IMR-90 (cell line): ENCODE data around the gene VEGFA. TPM values are rescaled to one million over a fixed set of nuclear protein-coding genes. Genes with fewer than 3 reads are reported as not detected.

Experiments
- ATAC-seq: fragments of 200-7000 bp; cut with Tn5 transposase; 2 replicates; pipeline ENCODE4 v1.9.1; 2020; ENCODE audit warnings: low read depth, mild to moderate bottlenecking, moderate library complexity
- BruUV-seq: library from RNA; stranded (reverse); fragments of 400-500 nt; replicated peaks from 2 replicates; lab custom pipeline; 2021; lab: Mats Ljungman, UMichigan
- CTCF ChIA-PET: fragments of 300-600 bp; formaldehyde crosslinking; extraction: SDS; loops from one replicate; lab custom pipeline; 2021; ENCODE audit warnings: antibody characterized with exemption; lab: Yijun Ruan, JAX
- POLR2A ChIA-PET: fragments of 300-600 bp; sonication (Branson Sonifier 250); formaldehyde crosslinking; loops from one replicate; lab custom pipeline; 2022; ENCODE audit warnings: antibody characterized with exemption; ENCODE audit not compliant: unreplicated experiment; lab: Charles Lee
- DNase-seq: peaks from one replicate; pipeline ENCODE4 v3.0.0; 2013
- H2AFZ ChIP-seq: replicated peaks from 2 replicates; pipeline ENCODE3; 2013; ENCODE audit warnings: low read length, mild to moderate bottlenecking; ENCODE audit not compliant: poor library complexity
- H2AK5ac ChIP-seq: 2 replicates; pipeline ENCODE4 v1.6.1; 2013; ENCODE audit warnings: low read depth, low read length, inconsistent platforms
- H2AK9ac ChIP-seq: replicated peaks from 2 replicates; pipeline ENCODE3; 2013; ENCODE audit warnings: mild to moderate bottlenecking, low read depth, low read length, moderate library complexity; ENCODE audit not compliant: poor library complexity
- H2BK120ac ChIP-seq: 2 replicates; pipeline ENCODE4 v1.6.1; 2013; ENCODE audit warnings: low read depth, low read length, inconsistent platforms
- H2BK15ac ChIP-seq: 3 replicates; pipeline ENCODE4 v1.6.1; 2013; ENCODE audit warnings: low read depth, low read length, inconsistent platforms
- H2BK20ac ChIP-seq: 2 replicates; pipeline ENCODE4 v1.6.1; 2013; ENCODE audit warnings: low read depth, mild to moderate bottlenecking, inconsistent platforms, low read length, moderate library complexity
- H2BK5ac ChIP-seq: 2 replicates; pipeline ENCODE4 v1.6.1; 2013; ENCODE audit warnings: mild to moderate bottlenecking, low read depth, low read length, inconsistent platforms; ENCODE audit not compliant: poor library complexity, severe bottlenecking
- H3K14ac ChIP-seq: replicated peaks from 2 replicates; pipeline ENCODE4 v1.6.1; 2013; ENCODE audit warnings: low read depth, low read length, inconsistent platforms
- H3K18ac ChIP-seq: 2 replicates; pipeline ENCODE4 v1.6.1; 2013; ENCODE audit warnings: low read depth, low read length, control low read depth
- H3K23ac ChIP-seq: 2 replicates; pipeline ENCODE4 v1.6.1; 2013; ENCODE audit warnings: low read depth, low read length, inconsistent platforms
- H3K27ac ChIP-seq: 2 replicates; pipeline ENCODE4 v1.5.1; 2013; ENCODE audit warnings: mild to moderate bottlenecking, control low read depth, low read length; ENCODE audit not compliant: insufficient read depth
- H3K27me3 ChIP-seq: 2 replicates; pipeline ENCODE4 v1.6.1; 2013; ENCODE audit warnings: low read length; ENCODE audit not compliant: control insufficient read depth, insufficient read depth
- H3K36me3 ChIP-seq: 2 replicates; pipeline ENCODE4 v1.6.1; 2013; ENCODE audit warnings: low read length, mixed read lengths; ENCODE audit not compliant: control insufficient read depth, insufficient read depth
- H3K4ac ChIP-seq: 2 replicates; pipeline ENCODE4 v1.6.1; 2013; ENCODE audit warnings: low read depth, low read length, inconsistent platforms
- H3K4me1 ChIP-seq: 2 replicates; pipeline ENCODE4 v1.6.1; 2013; ENCODE audit warnings: low read length, mixed read lengths; ENCODE audit not compliant: control insufficient read depth, insufficient read depth
- H3K4me2 ChIP-seq: 2 replicates; pipeline ENCODE4 v1.6.1; 2013; ENCODE audit warnings: low read depth, mild to moderate bottlenecking, control low read depth, low read length, moderate library complexity
- H3K4me3 ChIP-seq: 2 replicates; pipeline ENCODE4 v1.5.1; 2013; ENCODE audit warnings: low read depth, mild to moderate bottlenecking, control low read depth, low read length, moderate library complexity; ENCODE audit not compliant: insufficient read depth
- H3K56ac ChIP-seq: 2 replicates; pipeline ENCODE4 v1.6.1; 2013; ENCODE audit warnings: low read length, inconsistent platforms; ENCODE audit not compliant: insufficient read depth; ENCODE audit errors: extremely low read depth
- H3K79me1 ChIP-seq, 2 experiments: 2 replicates each; pipeline ENCODE4 v1.6.1; 2013; ENCODE audit warnings: low read length in 2 of 2, inconsistent platforms in 1 of 2, low read depth in 1 of 2
- H3K9ac ChIP-seq: 2 replicates; pipeline ENCODE4 v1.6.1; 2013; ENCODE audit warnings: low read depth, low read length, control low read depth
- H3K9me1 ChIP-seq: 2 replicates; pipeline ENCODE4 v1.6.1; 2013; ENCODE audit warnings: low read length, inconsistent platforms; ENCODE audit not compliant: insufficient read depth
- H3K9me3 ChIP-seq: 2 replicates; pipeline ENCODE4 v1.6.1; 2013; ENCODE audit warnings: low read length; ENCODE audit not compliant: control insufficient read depth, insufficient read depth
- H4K20me1 ChIP-seq: 2 replicates; pipeline ENCODE4 v1.6.1; 2013; ENCODE audit warnings: low read length, inconsistent platforms; ENCODE audit not compliant: insufficient read depth
- H4K5ac ChIP-seq: 2 replicates; pipeline ENCODE4 v1.6.1; 2013; ENCODE audit warnings: mild to moderate bottlenecking, low read depth, low read length, control low read depth
- H4K8ac ChIP-seq, 2 experiments: 2 replicates each; pipeline ENCODE4 v1.6.1; 2013; ENCODE audit warnings: low read depth in 2 of 2, low read length in 2 of 2, control low read depth in 1 of 2, inconsistent platforms in 1 of 2
- H4K91ac ChIP-seq: 2 replicates; pipeline ENCODE4 v1.6.1; 2013; ENCODE audit warnings: low read depth, low read length, inconsistent platforms; ENCODE audit not compliant: insufficient read depth
- BHLHE40 ChIP-seq: fragments of 150-350 bp; IDR thresholded peaks from 2 replicates; pipeline ENCODE4 v1.6.1; 2016; ENCODE audit warnings: mild to moderate bottlenecking, low read depth, low read length
- CEBPB ChIP-seq: IDR thresholded peaks from 2 replicates; pipeline ENCODE4 v1.6.1; 2012; ENCODE audit warnings: low read depth, low read length, improper control_type of control experiment
- CHD1 ChIP-seq: IDR thresholded peaks from 2 replicates; pipeline ENCODE4 v1.6.1; 2012; ENCODE audit warnings: low read depth, low read length, improper control_type of control experiment
- CTCF ChIP-seq: conservative IDR thresholded peaks from 2 replicates; pipeline ENCODE4 v1.5.1; 2012; ENCODE audit warnings: mild to moderate bottlenecking, low read depth, low read length, improper control_type of control experiment
- ELK1 ChIP-seq: fragments of 150-350 bp; IDR thresholded peaks from 2 replicates; pipeline ENCODE4 v1.6.1; 2016; ENCODE audit warnings: low read depth, mild to moderate bottlenecking, low read length, moderate library complexity, borderline replicate concordance
- FOS ChIP-seq: fragments of 150-350 bp; IDR thresholded peaks from 2 replicates; pipeline ENCODE4 v1.6.1; 2016; ENCODE audit warnings: low read depth, low read length
- MAZ ChIP-seq: IDR thresholded peaks from 2 replicates; pipeline ENCODE4 v1.6.1; 2012; ENCODE audit warnings: low read depth, mild to moderate bottlenecking, low read length, improper control_type of control experiment, moderate library complexity, borderline replicate concordance
- MXI1 ChIP-seq: IDR thresholded peaks from 2 replicates; pipeline ENCODE4 v1.6.1; 2012; ENCODE audit warnings: low read depth, mild to moderate bottlenecking, low read length, moderate library complexity, borderline replicate concordance
- NFE2L2 ChIP-seq: fragments of 150-350 bp; IDR thresholded peaks from 2 replicates; pipeline ENCODE4 v1.6.1; 2016; ENCODE audit warnings: low read depth, mild to moderate bottlenecking, low read length
- POLR2A ChIP-seq: IDR thresholded peaks from 2 replicates; pipeline ENCODE4 v1.6.1; 2012; ENCODE audit warnings: mild to moderate bottlenecking, low read depth, low read length
- RAD21 ChIP-seq: IDR thresholded peaks from 2 replicates; pipeline ENCODE4 v1.6.1; 2012; ENCODE audit warnings: low read length, improper control_type of control experiment
- RCOR1 ChIP-seq: IDR thresholded peaks from 2 replicates; pipeline ENCODE4 v1.6.1; 2012; ENCODE audit warnings: mild to moderate bottlenecking, low read length, improper control_type of control experiment; ENCODE audit not compliant: insufficient replicate concordance
- RFX5 ChIP-seq: IDR thresholded peaks from 2 replicates; pipeline ENCODE4 v1.8.0; 2012; ENCODE audit warnings: low read depth, mild to moderate bottlenecking, low read length, moderate library complexity
- SMC3 ChIP-seq: fragments of 150-350 bp; IDR thresholded peaks from 2 replicates; pipeline ENCODE4 v1.6.1; 2016; ENCODE audit warnings: low read depth, mild to moderate bottlenecking, antibody characterized with exemption, low read length, moderate library complexity
- USF2 ChIP-seq: fragments of 150-350 bp; IDR thresholded peaks from 2 replicates; pipeline ENCODE4 v1.6.1; 2017; ENCODE audit warnings: mild to moderate bottlenecking, antibody characterized with exemption, low read length, low read depth
- WGBS, 2 experiments: methylation state at CpG; one replicate each; pipeline versions ENCODE4 v1.1.5 to v1.1.7; 2013; ENCODE audit warnings: missing lambda C conversion rate in 2 of 2; ENCODE audit not compliant: insufficient read length in 1 of 2; ENCODE audit errors: extremely low coverage in 2 of 2; 5-methylcytosine and 5-hydroxymethylcytosine counted together
- dilution Hi-C: fragments of 300-500 bp; cut with HindIII; formaldehyde crosslinking; loops from one replicate; pipeline ENCODE4 v1.14.3; 2018; ENCODE audit warnings: low sequenced_read_pairs; ENCODE audit not compliant: unreplicated experiment
- in situ Hi-C: fragments of 300-500 bp; cut with MboI; formaldehyde crosslinking; loops from 3 replicates; pipeline ENCODE4 v1.14.3; 2019; ENCODE audit warnings: low sequenced_read_pairs, inconsistent platforms, mixed read lengths
- intact Hi-C: fragments of 100-400 bp; cut with micrococcal nuclease; formaldehyde crosslinking; loops from 2 replicates; pipeline ENCODE4 v1.10.0; 2022
- polyA plus RNA-seq, 3 experiments: library from polyadenylated mRNA; depleted of rRNA; stranded (reverse); fragments of >200 nt; gene quantifications; 2 replicates each; pipeline ENCODE4 v1.2.3, GENCODE V29; 2012; ENCODE audit warnings: low replicate concordance in 1 of 3
- total RNA-seq: library from RNA; depleted of rRNA; stranded (reverse); fragments of >200 nt; gene quantifications from 2 replicates; pipeline ENCODE4 v1.2.3, GENCODE V29; 2012

Gene VEGFA
- total and polyA plus RNA-seq, 2 of the 4 experiments (the other 2 are of a cell fraction), result 190 to 234 TPM

GRCh38 chr6:43737272-43738081 is 32.5 kb upstream of the VEGFA start:
- H3K9me3 ChIP-seq, result peaks cover 5% of the 10 kb centered on the region
- no peaks in the 10 kb centered on the region for H3K36me3 ChIP-seq
- no peak overlapping the region for H3K14ac ChIP-seq
- H3K27ac ChIP-seq, result no peak overlapping the region
- no TSS peak for BruUV-seq
- ChIA-PET CTCF (no interaction called here), POLR2A (no interaction called here)
- H4K20me1 ChIP-seq, result no peaks in the 10 kb centered on the region
- no peak overlapping the region for H3K4me2 ChIP-seq
- dilution Hi-C loops, result no loop called here
- peaks cover 6% of the 10 kb centered on the region; the same call in 1 of the 2 replicates for H3K9me1 ChIP-seq
- no peak overlapping the region for H2AFZ ChIP-seq
- H4K8ac ChIP-seq, result no peak overlapping the region
- no peak overlapping the region for H3K4me3 ChIP-seq
- no peak overlapping the region for H2BK20ac ChIP-seq
- H3K56ac ChIP-seq, result no peak overlapping the region
- ATAC-seq, result no peak
- no peak overlapping the region for H3K18ac ChIP-seq
- in situ Hi-C loops, result no loop called here
- H2BK15ac ChIP-seq, result no peak overlapping the region
- peak overlapping the region; percentile 70 for H2BK5ac ChIP-seq
- WGBS, 2 experiments, result no CpG with 5 or more reads among the region's 15 CpGs
- no peak overlapping the region for H2AK9ac ChIP-seq
- H3K79me1 ChIP-seq, result no peaks in the 10 kb centered on the region
- peak; percentile 28 for DNase-seq
- H3K9ac ChIP-seq, result no peak overlapping the region
- no peak overlapping the region for H3K4ac ChIP-seq
- no peak overlapping the region for H3K23ac ChIP-seq
- H2AK5ac ChIP-seq, result peak overlapping the region; percentile 75; the same call in 1 of the 2 replicates
- H3K4me1 ChIP-seq, result no peaks in the 10 kb centered on the region; the same call in 1 of the 2 replicates
- H4K91ac ChIP-seq, result no peak overlapping the region
- intact Hi-C loops, result no loop called here
- no peak overlapping the region for H2BK120ac ChIP-seq
- peaks cover 10% of the 10 kb centered on the region; the same call in 1 of the 2 replicates for H3K27me3 ChIP-seq
- H4K5ac ChIP-seq, result no peak overlapping the region
- TF ChIP-seq BHLHE40, result no peak
- TF ChIP-seq MXI1, result no peak
- no peak for TF ChIP-seq ELK1
- no peak for TF ChIP-seq POLR2A
- TF ChIP-seq RFX5, result no peak
- no peak for TF ChIP-seq RCOR1
- TF ChIP-seq USF2, result no peak
- no peak for TF ChIP-seq SMC3
- TF ChIP-seq CTCF, result no peak
- TF ChIP-seq MAZ, result no peak
- no peak for TF ChIP-seq RAD21
- no peak for TF ChIP-seq CEBPB
- no peak for TF ChIP-seq FOS
- TF ChIP-seq NFE2L2, result no peak
- TF ChIP-seq CHD1, result no peak
